Measurements from ENCODE around the gene TBR1. TPM values are rescaled to one million over a fixed set of nuclear protein-coding genes. Genes with fewer than 3 reads are reported as not detected.

Gene TBR1
- total RNA-seq, 4 donors from 2014 or later, result 0.06 TPM; not detected in 3

GRCh38 chr2:161416708-161417437, 776 bp downstream of the TBR1 start:
- no peak overlapping the region for H3K4me3 ChIP-seq (ENCODE audit: low read depth, poor library complexity, severe bottlenecking)
- 7 to 8% methylated on average over 32 to 39 of the region's 41 CpGs for WGBS, 2 donors
- intact Hi-C loops (cut with DNase I; ENCODE audit: low total_unique reads), result no loop called here
- no peak for TF ChIP-seq CTCF (IDR thresholded peaks at IDR 0.05)
- TF ChIP-seq POLR2A (IDR thresholded peaks at IDR 0.05), result no peak
- no peak for DNase-seq (ENCODE audit: low spot score in 2 of 2)

- WGBS, 2 donors, result 14 to 21% methylated on average over 21 of the region's 21 CpGs
- intact Hi-C loops (cut with DNase I; ENCODE audit: low total_unique reads), result no loop called here
- no peak for TF ChIP-seq POLR2A (IDR thresholded peaks at IDR 0.05)
- no peak for TF ChIP-seq CTCF (IDR thresholded peaks at IDR 0.05)
- H3K4me3 ChIP-seq (ENCODE audit: low read depth, poor library complexity, severe bottlenecking), result no peak overlapping the region
- DNase-seq (ENCODE audit: low spot score in 2 of 2), result no peak
These were observed 1.6 kb downstream of the TBR1 start for GRCh38 chr2:161417438-161418274.

GRCh38 chr2:161418275-161418714, 2.2 kb downstream of the TBR1 start:
- H3K4me3 ChIP-seq (ENCODE audit: low read depth, poor library complexity, severe bottlenecking), result no peak overlapping the region
- 6 to 8% methylated on average over 15 of the region's 15 CpGs for WGBS, 2 donors
- DNase-seq (ENCODE audit: low spot score in 2 of 2), result no peak
- TF ChIP-seq CTCF (IDR thresholded peaks at IDR 0.05) (no peak), POLR2A (IDR thresholded peaks at IDR 0.05) (no peak)
- intact Hi-C loops (cut with DNase I; ENCODE audit: low total_unique reads), result no loop called here

- H3K4me3 ChIP-seq (ENCODE audit: low read depth, poor library complexity, severe bottlenecking), result no peak overlapping the region
- TF ChIP-seq CTCF (IDR thresholded peaks at IDR 0.05), result no peak
- TF ChIP-seq POLR2A (IDR thresholded peaks at IDR 0.05), result no peak
- 7 to 8% methylated on average over 30 to 49 of the region's 49 CpGs for WGBS, 2 donors
- intact Hi-C loops (cut with DNase I; ENCODE audit: low total_unique reads), result no loop called here
- DNase-seq (ENCODE audit: low spot score in 2 of 2), result no peak
These were observed 2.9 kb downstream of the TBR1 start for GRCh38 chr2:161418715-161419637.

- WGBS, 2 donors, result 72 to 80% methylated on average over 3 of the region's 3 CpGs
- no peak for DNase-seq (ENCODE audit: low spot score in 2 of 2)
- intact Hi-C loops (cut with DNase I; ENCODE audit: low total_unique reads), result no loop called here
- no peak overlapping the region for H3K4me3 ChIP-seq (ENCODE audit: low read depth, poor library complexity, severe bottlenecking)
- no peak for TF ChIP-seq CTCF (IDR thresholded peaks at IDR 0.05)
- no peak for TF ChIP-seq POLR2A (IDR thresholded peaks at IDR 0.05)
These were observed 3.6 kb downstream of the TBR1 start for GRCh38 chr2:161419638-161420190.

Measured in lower leg skin (tissue), 4 donors.